HepG2 (cell line): ENCODE results near the gene SEMA3C. TPM values are rescaled to one million over a fixed set of nuclear protein-coding genes. Genes with fewer than 3 reads are reported as not detected.

Source experiments
- ATAC-seq: fragments of 200-7000 bp; cut with Tn5 transposase; 3 replicates; pipeline ENCODE4 v1.9.1; 2020; ENCODE audit warnings: mild to moderate bottlenecking, moderate library complexity
- BruUV-seq: library from RNA; stranded (reverse); fragments of 400-500 nt; replicated peaks from 2 replicates; lab custom pipeline; 2021; lab: Mats Ljungman, UMichigan
- CTCF ChIA-PET: fragments of 300-600 bp; formaldehyde crosslinking; extraction: SDS; loops from one replicate; lab custom pipeline; 2021; ENCODE audit warnings: low total read pairs, inconsistent platforms, low intra/inter-chr PET ratio; lab: Yijun Ruan, JAX
- POLR2A ChIA-PET: fragments of 350-600 bp; sonication (Branson Sonifier 250); formaldehyde crosslinking; loops from one replicate; lab custom pipeline; 2020; ENCODE audit warnings: antibody characterized with exemption, inconsistent platforms; lab: Yijun Ruan, JAX
- DNase-seq: peaks from one replicate; pipeline ENCODE4 v3.0.0-alpha.2; 2015; ENCODE audit warnings: low spot score
- FAIRE-seq: peaks from 3 replicates; lab custom pipeline; 2011; peaks lifted over from hg19 to GRCh38; lab: Jason Lieb, UNC
- H2AFZ ChIP-seq: one replicate; pipeline ENCODE4 v1.6.1; 2011; ENCODE audit warnings: low read length, inconsistent platforms
- H3K27ac ChIP-seq: fragments of 300-600 bp; 3 replicates; pipeline ENCODE4 v1.8.0; 2011; ENCODE audit warnings: mixed run types, mild to moderate bottlenecking, mixed read lengths, low read length, inconsistent platforms; ENCODE audit not compliant: insufficient read depth; ENCODE audit errors: extremely low read length
- H3K27me3 ChIP-seq, 2 experiments: fragments of 200-600 bp in 1 of 2; 2 replicates in 1 of 2; 3 replicates in 1 of 2; pipeline versions ENCODE4 v1.6.0 to v1.8.0; 2011; ENCODE audit warnings: low read length in 2 of 2, mild to moderate bottlenecking in 2 of 2, moderate library complexity in 2 of 2, inconsistent platforms in 1 of 2; ENCODE audit not compliant: insufficient read depth in 2 of 2, control insufficient read depth in 1 of 2
- H3K36me3 ChIP-seq, 2 experiments: fragments of 200-600 bp in 1 of 2; replicated peaks in 1 of 2; 2 replicates in 1 of 2; 3 replicates in 1 of 2; pipeline versions ENCODE4 v1.5.1 to v1.8.0; 2011; ENCODE audit warnings: low read length in 2 of 2, inconsistent platforms in 1 of 2; ENCODE audit not compliant: insufficient read depth in 2 of 2, control insufficient read depth in 1 of 2
- H3K4me1 ChIP-seq: 2 replicates; pipeline ENCODE4 v1.5.1; 2012; ENCODE audit warnings: low read length, inconsistent platforms; ENCODE audit not compliant: insufficient read depth
- H3K4me2 ChIP-seq: 2 replicates; pipeline ENCODE4 v1.6.0; 2011; ENCODE audit warnings: low read depth, low read length, inconsistent platforms
- H3K4me3 ChIP-seq, 3 experiments: fragments of 200-600 bp in 1 of 3; sonication (generic), shearing (Covaris generic) in 1 of 3; replicated peaks in 1 of 3; 2 replicates each; pipeline ENCODE4 v1.5.1; 2011 to 2016; ENCODE audit warnings: low read length in 3 of 3, inconsistent platforms in 2 of 3, low read depth in 2 of 3, mild to moderate bottlenecking in 2 of 3, control low read depth in 1 of 3, mixed read lengths in 1 of 3; ENCODE audit not compliant: insufficient read depth in 1 of 3
- H3K79me2 ChIP-seq: one replicate; pipeline ENCODE4 v1.6.1; 2011; ENCODE audit warnings: low read length, inconsistent platforms; ENCODE audit not compliant: insufficient read depth
- H3K9ac ChIP-seq: 2 replicates; pipeline ENCODE4 v1.6.0; 2011; ENCODE audit warnings: mild to moderate bottlenecking, low read depth, low read length, inconsistent platforms; ENCODE audit not compliant: insufficient read depth
- H3K9me3 ChIP-seq: 2 replicates; pipeline ENCODE4 v1.5.1; 2012; ENCODE audit warnings: mild to moderate bottlenecking, low read length
- H4K20me1 ChIP-seq: 2 replicates; pipeline ENCODE4 v1.6.0; 2011; ENCODE audit warnings: inconsistent platforms, mild to moderate bottlenecking, low read length, moderate library complexity; ENCODE audit not compliant: insufficient read depth
- AKAP8 ChIP-seq: sonication (generic); formaldehyde crosslinking; IDR thresholded peaks from 2 replicates; pipeline ENCODE4 v1.5.1; 2020; ENCODE audit warnings: mild to moderate bottlenecking, missing genetic modification reagents
- BATF2 ChIP-seq: sonication (generic); formaldehyde crosslinking; IDR thresholded peaks from 2 replicates; pipeline ENCODE4 v1.8.0; 2022; ENCODE audit warnings: mild to moderate bottlenecking, missing genetic modification reagents, moderate library complexity
- FOXP1 ChIP-seq, 2 experiments: fragments of 450-650 bp in 1 of 2; IDR thresholded peaks; 2 replicates each; pipeline ENCODE4 v1.6.1; 2017 to 2018; ENCODE audit warnings: antibody characterized with exemption in 1 of 2
- NFYC ChIP-seq: IDR thresholded peaks from 2 replicates; pipeline ENCODE4 v1.6.1; 2016; ENCODE audit warnings: missing genetic modification reagents, missing compliant biosample characterization
- PHF5A ChIP-seq: IDR thresholded peaks from one replicate; pipeline ENCODE4 v1.6.1; 2018; ENCODE audit warnings: low read depth, missing genetic modification reagents; ENCODE audit not compliant: unreplicated experiment
- SOX13 ChIP-seq, 3 experiments: fragments of 450-650 bp in 1 of 3; sonication (generic) in 1 of 3; formaldehyde crosslinking in 1 of 3; IDR thresholded peaks in 2 of 3; conservative IDR thresholded peaks in 1 of 3; 2 replicates each; pipeline versions ENCODE4 v1.5.0 to v1.6.1; 2016 to 2020; ENCODE audit warnings: antibody characterized with exemption in 1 of 3, mild to moderate bottlenecking in 1 of 3, missing compliant biosample characterization in 1 of 3, missing genetic modification reagents in 1 of 3, moderate library complexity in 1 of 3
- SOX6 ChIP-seq, 2 experiments: fragments of 450-650 bp in 1 of 2; sonication (generic) in 1 of 2; formaldehyde crosslinking in 1 of 2; IDR thresholded peaks; 2 replicates each; pipeline versions ENCODE4 v1.4.0 to v1.6.1; 2017 to 2020; ENCODE audit warnings: antibody characterized with exemption in 1 of 2, mild to moderate bottlenecking in 1 of 2, missing genetic modification reagents in 1 of 2
- ZBTB46 ChIP-seq: sonication (generic); formaldehyde crosslinking; IDR thresholded peaks from 2 replicates; pipeline ENCODE4 v1.4.0; 2020; ENCODE audit warnings: mild to moderate bottlenecking, missing genetic modification reagents, borderline replicate concordance
- ZNF142 ChIP-seq: sonication (generic); formaldehyde crosslinking; IDR thresholded peaks from 2 replicates; pipeline ENCODE4 v1.4.0; 2020; ENCODE audit warnings: missing genetic modification reagents
- ZNF331 ChIP-seq: sonication (generic); formaldehyde crosslinking; IDR thresholded peaks from 2 replicates; pipeline ENCODE4 v1.4.0; 2020; ENCODE audit warnings: missing genetic modification reagents
- ZNF44 ChIP-seq: sonication (generic); formaldehyde crosslinking; IDR thresholded peaks from 2 replicates; pipeline ENCODE4 v1.5.1; 2020; ENCODE audit warnings: mild to moderate bottlenecking, missing genetic modification reagents
- WGBS: methylation state at CpG from one replicate; pipeline ENCODE4 v1.1.6; 2017; ENCODE audit warnings: low lambda C conversion rate; 5-methylcytosine and 5-hydroxymethylcytosine counted together
- in situ Hi-C: cut with HindIII; loops from 2 replicates; pipeline ENCODE4 v1.10.0; 2017; ENCODE audit warnings: low pct_unique_long_range_greater_than_20kb; ENCODE audit not compliant: extremely low pct_ligation_motif_present
- intact Hi-C: fragments of 100-400 bp; cut with micrococcal nuclease; formaldehyde crosslinking; loops from one replicate; pipeline ENCODE4 v1.10.0; 2022; ENCODE audit not compliant: unreplicated experiment
- polyA plus RNA-seq, 8 experiments: library from polyadenylated mRNA; depleted of rRNA in 3 of 8; stranded (reverse) in 7 of 8; unstranded in 1 of 8; fragments of >200 nt; fragmentation: Illumina TruSeq in 4 of 8; extraction: Trizol in 4 of 8; gene quantifications; 2 replicates each; pipeline versions ENCODE4 v1.2.1 to v1.2.3, GENCODE V29; 2011 to 2016; ENCODE audit warnings: low read depth in 4 of 8, missing spikeins in 1 of 8, mixed read lengths in 1 of 8; ENCODE audit not compliant: insufficient read depth in 1 of 8
- total RNA-seq, 5 experiments: library from RNA; depleted of rRNA; stranded (reverse); fragments of >200 nt; fragmentation: Illumina TruSeq; extraction: Trizol; gene quantifications; 2 replicates each; pipeline ENCODE4 v1.2.3, GENCODE V29; 2016; ENCODE audit warnings: low read depth in 1 of 5
- TF ChIP-seq, protein P1 (sequence below): IDR thresholded peaks from 2 replicates; pipeline ENCODE4 v1.4.0; 2020; ENCODE audit warnings: mild to moderate bottlenecking, missing genetic modification reagents

The SEMA3C gene
- total and polyA plus RNA-seq, 2 of the 13 experiments (the other 11 are each of a cell fraction or from before 2014, with no cell fraction given): 0.05 to 0.13 TPM

DNA sequence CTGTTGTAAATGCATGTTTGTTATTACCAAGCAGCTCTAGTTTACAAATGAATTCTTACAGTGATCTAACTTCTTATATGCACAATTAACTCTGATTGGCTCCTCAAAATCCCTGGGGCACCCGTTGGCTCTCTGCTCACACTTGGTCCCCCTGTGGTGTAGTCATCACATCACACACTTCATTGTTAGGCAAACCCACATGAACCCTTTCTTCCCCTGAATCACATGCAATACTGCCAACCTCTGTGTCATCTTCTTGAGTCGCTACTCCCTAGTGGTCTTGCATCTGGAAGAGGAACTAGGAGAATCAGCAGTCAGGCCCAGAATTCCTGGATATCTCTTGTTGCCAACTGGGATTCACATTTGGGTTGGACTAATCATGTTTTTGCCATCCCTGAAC, 207.3 kb downstream of the SEMA3C start:
- H3K9me3 ChIP-seq: no peaks in the 10 kb centered on the region
- no peaks in the 10 kb centered on the region for H3K27me3 ChIP-seq
- no peaks in the 10 kb centered on the region for H3K36me3 ChIP-seq
- no peak overlapping the region for H3K27ac ChIP-seq
- CTCF ChIA-PET: no interaction called here
- intact Hi-C loops (no loop called here), in situ Hi-C loops (no loop called here)
- H2AFZ ChIP-seq: no peak overlapping the region
- no peak overlapping the region for H3K9ac ChIP-seq
- H3K79me2 ChIP-seq: no peaks in the 10 kb centered on the region
- ATAC-seq: no peak
- no peak for FAIRE-seq
- H3K4me1 ChIP-seq: no peaks in the 10 kb centered on the region
- no peak for DNase-seq
- no peak overlapping the region for H3K4me3 ChIP-seq
- WGBS: 24% methylated on average over 2 of the region's 2 CpGs
- H4K20me1 ChIP-seq: no peaks in the 10 kb centered on the region
- POLR2A ChIA-PET: no interaction called here
- H3K4me2 ChIP-seq: no peak overlapping the region
- BruUV-seq: no TSS peak
- TF ChIP-seq ZBTB46 (CRISPR knock-in tag): no peak
- TF ChIP-seq BATF2 (CRISPR knock-in tag): no peak
- no peak for TF ChIP-seq PHF5A (CRISPR knock-in tag)
- TF ChIP-seq, protein P1, sequence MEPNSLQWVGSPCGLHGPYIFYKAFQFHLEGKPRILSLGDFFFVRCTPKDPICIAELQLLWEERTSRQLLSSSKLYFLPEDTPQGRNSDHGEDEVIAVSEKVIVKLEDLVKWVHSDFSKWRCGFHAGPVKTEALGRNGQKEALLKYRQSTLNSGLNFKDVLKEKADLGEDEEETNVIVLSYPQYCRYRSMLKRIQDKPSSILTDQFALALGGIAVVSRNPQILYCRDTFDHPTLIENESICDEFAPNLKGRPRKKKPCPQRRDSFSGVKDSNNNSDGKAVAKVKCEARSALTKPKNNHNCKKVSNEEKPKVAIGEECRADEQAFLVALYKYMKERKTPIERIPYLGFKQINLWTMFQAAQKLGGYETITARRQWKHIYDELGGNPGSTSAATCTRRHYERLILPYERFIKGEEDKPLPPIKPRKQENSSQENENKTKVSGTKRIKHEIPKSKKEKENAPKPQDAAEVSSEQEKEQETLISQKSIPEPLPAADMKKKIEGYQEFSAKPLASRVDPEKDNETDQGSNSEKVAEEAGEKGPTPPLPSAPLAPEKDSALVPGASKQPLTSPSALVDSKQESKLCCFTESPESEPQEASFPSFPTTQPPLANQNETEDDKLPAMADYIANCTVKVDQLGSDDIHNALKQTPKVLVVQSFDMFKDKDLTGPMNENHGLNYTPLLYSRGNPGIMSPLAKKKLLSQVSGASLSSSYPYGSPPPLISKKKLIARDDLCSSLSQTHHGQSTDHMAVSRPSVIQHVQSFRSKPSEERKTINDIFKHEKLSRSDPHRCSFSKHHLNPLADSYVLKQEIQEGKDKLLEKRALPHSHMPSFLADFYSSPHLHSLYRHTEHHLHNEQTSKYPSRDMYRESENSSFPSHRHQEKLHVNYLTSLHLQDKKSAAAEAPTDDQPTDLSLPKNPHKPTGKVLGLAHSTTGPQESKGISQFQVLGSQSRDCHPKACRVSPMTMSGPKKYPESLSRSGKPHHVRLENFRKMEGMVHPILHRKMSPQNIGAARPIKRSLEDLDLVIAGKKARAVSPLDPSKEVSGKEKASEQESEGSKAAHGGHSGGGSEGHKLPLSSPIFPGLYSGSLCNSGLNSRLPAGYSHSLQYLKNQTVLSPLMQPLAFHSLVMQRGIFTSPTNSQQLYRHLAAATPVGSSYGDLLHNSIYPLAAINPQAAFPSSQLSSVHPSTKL (CRISPR knock-in tag): no peak
- no peak for TF ChIP-seq ZNF331
- TF ChIP-seq SOX6 (IDR thresholded peaks at IDR 0.05): no peak
- no peak for TF ChIP-seq SOX6 (CRISPR knock-in tag; IDR thresholded peaks at IDR 0.05)
- TF ChIP-seq NFYC (CRISPR knock-in tag): no peak
- no peak for TF ChIP-seq SOX13 (IDR thresholded peaks at IDR 0.05)
- no peak for TF ChIP-seq SOX13 (CRISPR knock-in tag; conservative IDR thresholded peaks at IDR 0.05 in 1 of 2, IDR thresholded peaks at IDR 0.05 in 1 of 2)
- no peak for TF ChIP-seq ZNF44 (CRISPR knock-in tag)
- TF ChIP-seq ZNF142 (CRISPR knock-in tag): no peak
- TF ChIP-seq AKAP8 (CRISPR knock-in tag): no peak
- TF ChIP-seq FOXP1 (IDR thresholded peaks at IDR 0.05): no peak
- TF ChIP-seq FOXP1 (CRISPR knock-in tag; IDR thresholded peaks at IDR 0.05): no peak
